B cell (primary cell): Measurements from ENCODE around the gene WDR64. TPM values are rescaled to one million over a fixed set of nuclear protein-coding genes. Genes with fewer than 3 reads are reported as not detected.

Source experiments
- ATAC-seq: fragments of 200-7000 bp; cut with Tn5 transposase; one replicate; pipeline ENCODE4 v1.10.0; 2021; ENCODE audit warnings: low read depth, mild to moderate bottlenecking, moderate number of reproducible peaks, moderate library complexity
- CTCF ChIA-PET: fragments of 350-600 bp; sonication (Branson Sonifier 250); formaldehyde crosslinking; loops from one replicate; lab custom pipeline; 2021; ENCODE audit warnings: antibody characterized with exemption, inconsistent platforms; lab: Charles Lee
- POLR2A ChIA-PET: fragments of 350-600 bp; sonication (Branson Sonifier 250); formaldehyde crosslinking; loops from one replicate; lab custom pipeline; 2021; ENCODE audit warnings: antibody characterized with exemption; lab: Charles Lee
- DNase-seq: peaks from one replicate; pipeline ENCODE4 v3.0.0; 2013
- H2AFZ ChIP-seq: 2 replicates; pipeline ENCODE4 v1.6.1; 2012; ENCODE audit warnings: mild to moderate bottlenecking, low read depth, low read length; ENCODE audit not compliant: insufficient read depth, poor library complexity, severe bottlenecking
- H3K27ac ChIP-seq, 2 donors: 1 replicate in 1 of 2; 2 replicates in 1 of 2; pipeline ENCODE4 v1.5.1; 2012 to 2013; ENCODE audit warnings: low read length in 2 of 2, mild to moderate bottlenecking in 2 of 2, moderate library complexity in 1 of 2
- H3K27me3 ChIP-seq, 4 experiments: fragments of 200-600 bp in 1 of 4; sonication (generic) in 1 of 4; replicated peaks in 1 of 4; 1 replicate in 2 of 4; 2 replicates in 2 of 4; pipeline versions ENCODE4 v1.6.1 to v1.7.0; 2013 to 2016; ENCODE audit warnings: low read length in 3 of 4, mild to moderate bottlenecking in 2 of 4, mixed read lengths in 1 of 4, moderate library complexity in 1 of 4; ENCODE audit not compliant: insufficient read depth in 4 of 4, control insufficient read depth in 3 of 4; ENCODE audit errors: control extremely low read depth in 1 of 4
- H3K36me3 ChIP-seq, 2 experiments: replicated peaks in 1 of 2; 1 replicate in 1 of 2; 2 replicates in 1 of 2; pipeline versions ENCODE4 v1.6.1 to v1.7.1; 2013; ENCODE audit warnings: low read length in 1 of 2; ENCODE audit not compliant: insufficient read depth in 2 of 2, control insufficient read depth in 1 of 2; ENCODE audit errors: control extremely low read depth in 1 of 2, extremely low read depth in 1 of 2
- H3K4me1 ChIP-seq, 2 donors: fragments of 200-600 bp in 1 of 2; sonication (generic) in 1 of 2; 1 replicate in 1 of 2; 2 replicates in 1 of 2; pipeline versions ENCODE4 v1.5.1 to v1.6.1; 2013 to 2017; ENCODE audit warnings: low read length in 2 of 2; ENCODE audit not compliant: control insufficient read depth in 2 of 2, insufficient read depth in 2 of 2
- H3K4me2 ChIP-seq: replicated peaks from 2 replicates; pipeline ENCODE3; 2012; ENCODE audit warnings: mild to moderate bottlenecking, low read depth, low read length; ENCODE audit not compliant: poor library complexity, severe bottlenecking
- H3K4me3 ChIP-seq, 5 experiments: fragments of 200-600 bp in 1 of 5; sonication (generic) in 1 of 5; 1 replicate in 3 of 5; 2 replicates in 2 of 5; pipeline versions ENCODE4 v1.5.1 to v1.7.0; 2011 to 2016; ENCODE audit warnings: low read length in 4 of 5, mild to moderate bottlenecking in 4 of 5, low read depth in 2 of 5, control low read depth in 1 of 5, moderate library complexity in 1 of 5; ENCODE audit not compliant: insufficient read depth in 1 of 5; ENCODE audit errors: control extremely low read depth in 1 of 5, extremely low read depth in 1 of 5
- H3K79me2 ChIP-seq: fragments of 200-600 bp; sonication (generic); one replicate; pipeline ENCODE4 v1.6.0; 2016; ENCODE audit warnings: low read length; ENCODE audit not compliant: control insufficient read depth, insufficient read depth
- H3K9ac ChIP-seq: fragments of 200-600 bp; sonication (generic); 2 replicates; pipeline ENCODE4 v1.6.1; 2017; ENCODE audit warnings: mild to moderate bottlenecking, low read length, moderate library complexity
- H3K9me3 ChIP-seq, 3 donors: one replicate each; pipeline versions ENCODE4 v1.6.1 to v1.7.1; 2013; ENCODE audit warnings: low read length in 2 of 3; ENCODE audit not compliant: control insufficient read depth in 2 of 3, insufficient read depth in 1 of 3; ENCODE audit errors: control extremely low read depth in 1 of 3
- H4K20me1 ChIP-seq: 2 replicates; pipeline ENCODE4 v1.6.0; 2012; ENCODE audit warnings: mild to moderate bottlenecking, low read length; ENCODE audit not compliant: insufficient read depth, control insufficient read depth, poor library complexity, severe bottlenecking
- H3K27ac Mint-ChIP-seq: one replicate; pipeline ENCODE4 v1.8.0; 2021; ENCODE audit warnings: mixed read lengths
- H3K27me3 Mint-ChIP-seq: one replicate; pipeline ENCODE4 v1.8.0; 2021; ENCODE audit warnings: mixed read lengths
- H3K4me1 Mint-ChIP-seq: one replicate; pipeline ENCODE4 v1.8.0; 2021; ENCODE audit warnings: mixed read lengths
- H3K4me3 Mint-ChIP-seq: one replicate; pipeline ENCODE4 v1.8.0; 2021; ENCODE audit warnings: mixed read lengths
- H3K9me3 Mint-ChIP-seq: one replicate; pipeline ENCODE4 v1.8.0; 2022; ENCODE audit warnings: mixed read lengths; ENCODE audit not compliant: insufficient read depth
- CTCF ChIP-seq: fragments of 200-600 bp; IDR thresholded peaks from one replicate; pipeline ENCODE4 v1.8.0; 2022; ENCODE audit warnings: antibody characterized with exemption, mild to moderate bottlenecking
- EZH2 ChIP-seq: IDR thresholded peaks from 2 replicates; pipeline ENCODE4 v1.6.1; 2012; ENCODE audit warnings: borderline replicate concordance, low read depth, mild to moderate bottlenecking, moderate library complexity, low read length; ENCODE audit not compliant: insufficient read depth, poor library complexity, severe bottlenecking
- WGBS: methylation state at CpG from one replicate; pipeline ENCODE4 v1.1.5; 2013; ENCODE audit warnings: missing lambda C conversion rate; ENCODE audit not compliant: insufficient coverage; 5-methylcytosine and 5-hydroxymethylcytosine counted together
- intact Hi-C: fragments of 100-400 bp; cut with micrococcal nuclease; formaldehyde crosslinking; loops from one replicate; pipeline ENCODE4 v1.10.0; 2022
- polyA plus RNA-seq: library from polyadenylated mRNA; depleted of rRNA; stranded (reverse); fragments of >200 nt; gene quantifications from 2 replicates; pipeline ENCODE4 v1.2.3, GENCODE V29; 2012
- total RNA-seq, 2 donors: library from RNA; stranded (reverse); fragments of 120-200 nt in 1 of 2; gene quantifications; 1 replicate in 1 of 2; 2 replicates in 1 of 2; pipeline versions ENCODE4 v1.2.3 to v1.2.4, GENCODE V29; 2013 to 2022

Gene WDR64
- total and polyA plus RNA-seq, 2 donors (not counting 1 experiment from before 2014, with no cell fraction given): 0.13 TPM; not detected in 1

DNA sequence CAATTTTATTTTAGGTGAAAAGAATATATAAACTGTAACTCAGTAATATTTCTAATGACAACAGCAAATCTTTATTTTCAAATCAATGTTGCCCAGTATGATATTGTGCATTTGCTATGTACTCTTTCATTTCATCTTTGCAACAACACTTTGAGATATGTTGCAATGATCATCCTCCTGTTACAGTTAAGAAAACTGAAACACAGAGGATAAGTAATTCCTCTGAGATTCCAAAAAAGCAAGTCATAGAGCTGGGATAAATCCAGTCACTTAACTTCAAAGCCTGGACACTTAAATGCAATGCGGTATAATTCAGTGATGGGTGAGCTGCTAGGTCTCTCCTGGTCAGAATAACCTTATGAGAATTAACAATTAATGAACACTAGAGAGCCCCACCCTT is 147.3 kb downstream of the WDR64 start:
- intact Hi-C loops: no loop called here
- no peak for ATAC-seq
- no peaks in the 10 kb centered on the region for H3K9me3 ChIP-seq
- Mint-ChIP-seq H3K27ac (no peak overlapping the region), H3K9me3 (no peaks in the 10 kb centered on the region), H3K27me3 (peaks cover 25% of the 10 kb centered on the region), H3K4me1 (no peaks in the 10 kb centered on the region), H3K4me3 (no peak overlapping the region)
- no peaks in the 10 kb centered on the region for H3K36me3 ChIP-seq
- H2AFZ ChIP-seq: no peak overlapping the region
- DNase-seq: no peak
- no peaks in the 10 kb centered on the region for H3K79me2 ChIP-seq
- no peak overlapping the region for H3K4me2 ChIP-seq
- peaks cover 0 to 4% (median 0%) of the 10 kb centered on the region in 4 experiments for H3K27me3 ChIP-seq
- no peak for TF ChIP-seq CTCF
- no peak for TF ChIP-seq EZH2
- no peaks in the 10 kb centered on the region for H4K20me1 ChIP-seq
- H3K27ac ChIP-seq: no peak overlapping the region
- no peaks in the 10 kb centered on the region for H3K4me1 ChIP-seq
- CTCF ChIA-PET: no interaction called here
- no CpG with 5 or more reads among the region's 1 CpG for WGBS
- no peak overlapping the region for H3K4me3 ChIP-seq
- no peak overlapping the region for H3K9ac ChIP-seq
- POLR2A ChIA-PET: interaction anchor here (0.7 kb wide), 1 partner anchor 9 kb away, joined by 3 read pairs; no protein-coding TSS in a partner anchor

GRCh38 chr1:241800640-241801039 is 148.6 kb downstream of the WDR64 start:
- ATAC-seq (no peak), DNase-seq (no peak)
- Histone ChIP-seq H3K27me3 (peaks cover 0 to 4% (median 0%) of the 10 kb centered on the region in 4 experiments), H3K36me3 (no peaks in the 10 kb centered on the region), H2AFZ (no peak overlapping the region), H3K4me1 (no peaks in the 10 kb centered on the region), H3K9me3 (no peaks in the 10 kb centered on the region), H3K4me3 (no peak overlapping the region), H3K79me2 (no peaks in the 10 kb centered on the region), H4K20me1 (no peaks in the 10 kb centered on the region), H3K27ac (no peak overlapping the region), H3K9ac (no peak overlapping the region), H3K4me2 (no peak overlapping the region)
- intact Hi-C loops: no loop called here
- no peaks in the 10 kb centered on the region for H3K4me1 Mint-ChIP-seq
- H3K27ac Mint-ChIP-seq: no peak overlapping the region
- CTCF ChIA-PET: no interaction called here
- TF ChIP-seq EZH2: no peak
- no CpG with 5 or more reads among the region's 3 CpGs for WGBS
- POLR2A ChIA-PET: no interaction called here
- no peaks in the 10 kb centered on the region for H3K9me3 Mint-ChIP-seq
- peaks cover 19% of the 10 kb centered on the region for H3K27me3 Mint-ChIP-seq
- H3K4me3 Mint-ChIP-seq: no peak overlapping the region
